Central memory CD8-positive, alpha-beta T cell (primary cell): Measurements from ENCODE around the gene ABTB2.
"Not testable (repeated sequence)": the region's sequence is repeated elsewhere in the genome, so short reads cannot be mapped to it uniquely, and the experiment has no call there.

Experiments used
- ATAC-seq: fragments of 150-1000 bp; cut with Tn5 transposase; replicated peaks from 2 replicates; pipeline ENCODE4 v1.10.0; 2022; ENCODE audit warnings: mild to moderate bottlenecking, moderate FRiP score, moderate number of reproducible peaks; ENCODE audit not compliant: poor library complexity, severe bottlenecking; ENCODE audit errors: extremely low read depth
- DNase-seq, 2 donors: peaks; one replicate each; pipeline ENCODE4 v3.0.0; 2021; ENCODE audit warnings: low spot score in 2 of 2
- H3K27ac Mint-ChIP-seq: one replicate; pipeline ENCODE4 v1.8.0; 2022; ENCODE audit warnings: low read depth, mild to moderate bottlenecking, moderate library complexity, mixed read lengths
- H3K27me3 Mint-ChIP-seq: one replicate; pipeline ENCODE4 v1.8.0; 2022; ENCODE audit warnings: mixed read lengths
- H3K36me3 Mint-ChIP-seq: one replicate; pipeline ENCODE4 v1.8.0; 2022; ENCODE audit warnings: mild to moderate bottlenecking, moderate library complexity, mixed read lengths; ENCODE audit not compliant: insufficient read depth
- H3K4me1 Mint-ChIP-seq: one replicate; pipeline ENCODE4 v1.8.0; 2022; ENCODE audit warnings: mixed read lengths
- H3K4me3 Mint-ChIP-seq: one replicate; pipeline ENCODE4 v1.8.0; 2022; ENCODE audit warnings: mild to moderate bottlenecking, moderate library complexity, mixed read lengths
- H3K9me3 Mint-ChIP-seq: one replicate; pipeline ENCODE4 v1.8.0; 2022; ENCODE audit warnings: mixed read lengths

The ABTB2 gene

GRCh38 chr11:34357701-34358257, at the start of gene ABTB2:
Gene ABTB2, minus strand, starts transcription at chr11:34358010.
- H3K4me1 Mint-ChIP-seq, result peaks cover 23% of the 10 kb centered on the region
- DNase-seq, result peak; percentile 92 to 94
- H3K27me3 Mint-ChIP-seq, result peaks cover 70% of the 10 kb centered on the region
- H3K9me3 Mint-ChIP-seq, result no peaks in the 10 kb centered on the region
- H3K36me3 Mint-ChIP-seq, result peaks cover 15% of the 10 kb centered on the region
- peak within 1 kb of the TSS; percentile 84 for H3K4me3 Mint-ChIP-seq
- H3K27ac Mint-ChIP-seq, result peak within 1 kb of the TSS; percentile 50
- peak; percentile 88 for ATAC-seq

GRCh38 chr11:34407121-34407813, 49.5 kb upstream of the ABTB2 start:
- no peak overlapping the region for H3K4me3 Mint-ChIP-seq
- peaks cover 52% of the 10 kb centered on the region for H3K27me3 Mint-ChIP-seq
- peaks cover 9% of the 10 kb centered on the region for H3K4me1 Mint-ChIP-seq
- H3K36me3 Mint-ChIP-seq, result peaks cover 2% of the 10 kb centered on the region
- no peak overlapping the region for H3K27ac Mint-ChIP-seq
- DNase-seq, result no peak
- ATAC-seq, result no peak
- no peaks in the 10 kb centered on the region for H3K9me3 Mint-ChIP-seq

- Mint-ChIP-seq H3K27ac (no peak overlapping the region), H3K36me3 (peaks cover 2% of the 10 kb centered on the region), H3K27me3 (peaks cover 52% of the 10 kb centered on the region), H3K4me3 (no peak overlapping the region), H3K9me3 (no peaks in the 10 kb centered on the region), H3K4me1 (peaks cover 9% of the 10 kb centered on the region)
- DNase-seq (no peak), ATAC-seq (no peak)
Observed at GRCh38 chr11:34406413-34406812, 48.6 kb upstream of the ABTB2 start.

- no peak overlapping the region for H3K4me3 Mint-ChIP-seq
- ATAC-seq, result no peak
- H3K4me1 Mint-ChIP-seq, result peaks cover 9% of the 10 kb centered on the region
- peaks cover 52% of the 10 kb centered on the region for H3K27me3 Mint-ChIP-seq
- peaks cover 2% of the 10 kb centered on the region for H3K36me3 Mint-ChIP-seq
- no peak overlapping the region for H3K27ac Mint-ChIP-seq
- DNase-seq, result no peak
- no peaks in the 10 kb centered on the region for H3K9me3 Mint-ChIP-seq
Observed at GRCh38 chr11:34405079-34405858, 47.5 kb upstream of the ABTB2 start.

GRCh38 chr11:34404280-34404679, 46.5 kb upstream of the ABTB2 start:
- ATAC-seq, result no peak
- Mint-ChIP-seq H3K9me3 (no peaks in the 10 kb centered on the region), H3K27me3 (peaks cover 44% of the 10 kb centered on the region), H3K4me3 (no peak overlapping the region), H3K27ac (no peak overlapping the region), H3K36me3 (peaks cover 2% of the 10 kb centered on the region), H3K4me1 (peaks cover 9% of the 10 kb centered on the region)
- no peak for DNase-seq

- Mint-ChIP-seq H3K36me3 (peaks cover 2% of the 10 kb centered on the region), H3K4me3 (no peak overlapping the region), H3K9me3 (no peaks in the 10 kb centered on the region), H3K4me1 (peaks cover 9% of the 10 kb centered on the region), H3K27ac (no peak overlapping the region), H3K27me3 (peaks cover 36% of the 10 kb centered on the region)
- ATAC-seq (no peak), DNase-seq (no peak)
Observed at GRCh38 chr11:34403431-34403830, 45.6 kb upstream of the ABTB2 start.

- ATAC-seq (no peak), DNase-seq (no peak)
- no peaks in the 10 kb centered on the region for H3K4me1 Mint-ChIP-seq
- H3K4me3 Mint-ChIP-seq, result no peak overlapping the region
- peaks cover 43% of the 10 kb centered on the region for H3K27me3 Mint-ChIP-seq
- H3K27ac Mint-ChIP-seq, result no peak overlapping the region
- peaks cover 16% of the 10 kb centered on the region for H3K9me3 Mint-ChIP-seq
- peaks cover 2% of the 10 kb centered on the region for H3K36me3 Mint-ChIP-seq
Observed at GRCh38 chr11:34397811-34398210, 40.0 kb upstream of the ABTB2 start.

- Mint-ChIP-seq H3K9me3 (peaks cover 17% of the 10 kb centered on the region), H3K27me3 (peaks cover 50% of the 10 kb centered on the region), H3K4me3 (no peak overlapping the region), H3K27ac (no peak overlapping the region), H3K4me1 (no peaks in the 10 kb centered on the region), H3K36me3 (no peaks in the 10 kb centered on the region)
- DNase-seq, result no peak
- ATAC-seq, result no peak
Observed at GRCh38 chr11:34397120-34397519, 39.3 kb upstream of the ABTB2 start.

- DNase-seq (no peak), ATAC-seq (no peak)
- Mint-ChIP-seq H3K4me1 (no peaks in the 10 kb centered on the region), H3K9me3 (peaks cover 17% of the 10 kb centered on the region), H3K36me3 (no peaks in the 10 kb centered on the region), H3K27ac (no peak overlapping the region), H3K27me3 (peaks cover 61% of the 10 kb centered on the region), H3K4me3 (no peak overlapping the region)
Observed at GRCh38 chr11:34395916-34396550, 38.2 kb upstream of the ABTB2 start.

- ATAC-seq (no peak), DNase-seq (no peak)
- Mint-ChIP-seq H3K27me3 (peaks cover 73% of the 10 kb centered on the region), H3K4me3 (no peak overlapping the region), H3K36me3 (no peaks in the 10 kb centered on the region), H3K9me3 (peaks cover 17% of the 10 kb centered on the region), H3K4me1 (no peaks in the 10 kb centered on the region), H3K27ac (no peak overlapping the region)
Observed at GRCh38 chr11:34394771-34395300, 37.0 kb upstream of the ABTB2 start.

GRCh38 chr11:34387653-34388052, 29.8 kb upstream of the ABTB2 start:
- Mint-ChIP-seq H3K4me3 (no peak overlapping the region), H3K27me3 (peaks cover 66% of the 10 kb centered on the region), H3K9me3 (no peaks in the 10 kb centered on the region)

GRCh38 chr11:34386356-34386755, 28.5 kb upstream of the ABTB2 start:
- ATAC-seq, H3K36me3 Mint-ChIP-seq, H3K4me3 Mint-ChIP-seq, H3K4me1 Mint-ChIP-seq, H3K9me3 Mint-ChIP-seq, H3K27ac Mint-ChIP-seq, DNase-seq: not testable (repeated sequence)
- H3K27me3 Mint-ChIP-seq, result peaks cover 53% of the 10 kb centered on the region

More at GRCh38 chr11:34387653-34388052, 29.8 kb upstream of the ABTB2 start:
- Mint-ChIP-seq H3K36me3 (no peaks in the 10 kb centered on the region), H3K4me1 (no peaks in the 10 kb centered on the region), H3K27ac (no peak overlapping the region)
- ATAC-seq (no peak), DNase-seq (no peak)
